ENCODE measurements around the gene OBSL1.

DNA sequence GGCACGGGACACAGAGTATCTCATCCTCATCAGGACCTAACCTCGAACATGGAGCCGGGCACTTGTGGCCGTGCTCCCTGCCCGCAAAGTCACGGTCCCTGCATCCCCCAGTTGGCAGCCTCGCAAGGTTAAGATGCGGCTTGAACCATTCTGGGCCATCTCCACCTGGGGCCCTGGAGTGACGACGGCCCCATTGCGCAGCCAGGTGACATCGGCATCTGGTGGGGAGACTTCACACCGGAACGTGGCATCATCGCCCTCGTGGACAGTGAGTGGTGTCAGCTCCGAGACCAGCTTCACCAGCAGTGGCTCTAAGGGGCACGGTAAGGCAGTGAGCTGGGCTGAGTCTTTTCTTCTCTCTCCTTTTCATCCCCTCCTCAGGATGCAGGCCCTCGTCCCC, 14.9 kb downstream of the OBSL1 start:
- TF ChIP-seq, protein P1, sequence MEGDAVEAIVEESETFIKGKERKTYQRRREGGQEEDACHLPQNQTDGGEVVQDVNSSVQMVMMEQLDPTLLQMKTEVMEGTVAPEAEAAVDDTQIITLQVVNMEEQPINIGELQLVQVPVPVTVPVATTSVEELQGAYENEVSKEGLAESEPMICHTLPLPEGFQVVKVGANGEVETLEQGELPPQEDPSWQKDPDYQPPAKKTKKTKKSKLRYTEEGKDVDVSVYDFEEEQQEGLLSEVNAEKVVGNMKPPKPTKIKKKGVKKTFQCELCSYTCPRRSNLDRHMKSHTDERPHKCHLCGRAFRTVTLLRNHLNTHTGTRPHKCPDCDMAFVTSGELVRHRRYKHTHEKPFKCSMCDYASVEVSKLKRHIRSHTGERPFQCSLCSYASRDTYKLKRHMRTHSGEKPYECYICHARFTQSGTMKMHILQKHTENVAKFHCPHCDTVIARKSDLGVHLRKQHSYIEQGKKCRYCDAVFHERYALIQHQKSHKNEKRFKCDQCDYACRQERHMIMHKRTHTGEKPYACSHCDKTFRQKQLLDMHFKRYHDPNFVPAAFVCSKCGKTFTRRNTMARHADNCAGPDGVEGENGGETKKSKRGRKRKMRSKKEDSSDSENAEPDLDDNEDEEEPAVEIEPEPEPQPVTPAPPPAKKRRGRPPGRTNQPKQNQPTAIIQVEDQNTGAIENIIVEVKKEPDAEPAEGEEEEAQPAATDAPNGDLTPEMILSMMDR (IDR thresholded peaks at IDR 0.05): no peak
- no peak for TF ChIP-seq POLR2A (IDR thresholded peaks at IDR 0.05)

Data from testis (tissue), 2 donors.